ENCODE data around the gene SENP2. TPM values are rescaled to one million over a fixed set of nuclear protein-coding genes. Genes with fewer than 3 reads are reported as not detected.

SENP2 gene
- total and polyA plus RNA-seq, 9 of the 15 experiments (the other 6 are each of a cell fraction or from before 2014, with no cell fraction given): 11.8 to 67.1 (median 41.1) TPM

GRCh38 chr3:185537369-185537970 is 48.6 kb upstream of the SENP2 start (continued):
- TF ChIP-seq NONO (IDR thresholded peaks at IDR 0.05; ENCODE audit: low read depth in 2 of 2, low read length in 1 of 2): no peak
- TF ChIP-seq MECOM (CRISPR knock-in tag; IDR thresholded peaks at IDR 0.05): no peak
- TF ChIP-seq ZNF134 (CRISPR knock-in tag; conservative IDR thresholded peaks at IDR 0.05): no peak
- TF ChIP-seq ZBTB33 (CRISPR knock-in tag; IDR thresholded peaks at IDR 0.05): no peak
- TF ChIP-seq RAD21 (CRISPR knock-in tag; conservative IDR thresholded peaks at IDR 0.05 in 1 of 2, IDR thresholded peaks at IDR 0.05 in 1 of 2): no peak
- TF ChIP-seq ATF6 (CRISPR knock-in tag; IDR thresholded peaks at IDR 0.05): 0 out of 2 replicates have a peak, but pooled peaks have one; percentile 56
- peak; percentile 72 for TF ChIP-seq ELF1 (tag; IDR thresholded peaks at IDR 0.05)
- peak; percentile 76 for TF ChIP-seq MGA (IDR thresholded peaks at IDR 0.05)
- TF ChIP-seq MAFK (IDR thresholded peaks at IDR 0.05; ENCODE audit: low read length): no peak
- TF ChIP-seq ZNF133 (CRISPR knock-in tag; IDR thresholded peaks at IDR 0.05): no peak
